IMR-90 (cell line): ENCODE measurements around the gene LDB2. TPM values are rescaled to one million over a fixed set of nuclear protein-coding genes. Genes with fewer than 3 reads are reported as not detected.

Experiments
- ATAC-seq: fragments of 200-7000 bp; cut with Tn5 transposase; 2 replicates; pipeline ENCODE4 v1.9.1; 2020; ENCODE audit warnings: low read depth, mild to moderate bottlenecking, moderate library complexity
- BruUV-seq: library from RNA; stranded (reverse); fragments of 400-500 nt; replicated peaks from 2 replicates; lab custom pipeline; 2021; lab: Mats Ljungman, UMichigan
- CTCF ChIA-PET: fragments of 300-600 bp; formaldehyde crosslinking; extraction: SDS; loops from one replicate; lab custom pipeline; 2021; ENCODE audit warnings: antibody characterized with exemption; lab: Yijun Ruan, JAX
- POLR2A ChIA-PET: fragments of 300-600 bp; sonication (Branson Sonifier 250); formaldehyde crosslinking; loops from one replicate; lab custom pipeline; 2022; ENCODE audit warnings: antibody characterized with exemption; ENCODE audit not compliant: unreplicated experiment; lab: Charles Lee
- DNase-seq: peaks from one replicate; pipeline ENCODE4 v3.0.0; 2013
- H2AFZ ChIP-seq: replicated peaks from 2 replicates; pipeline ENCODE3; 2013; ENCODE audit warnings: low read length, mild to moderate bottlenecking; ENCODE audit not compliant: poor library complexity
- H2AK5ac ChIP-seq: 2 replicates; pipeline ENCODE4 v1.6.1; 2013; ENCODE audit warnings: low read depth, low read length, inconsistent platforms
- H2AK9ac ChIP-seq: replicated peaks from 2 replicates; pipeline ENCODE3; 2013; ENCODE audit warnings: mild to moderate bottlenecking, low read depth, low read length, moderate library complexity; ENCODE audit not compliant: poor library complexity
- H2BK120ac ChIP-seq: 2 replicates; pipeline ENCODE4 v1.6.1; 2013; ENCODE audit warnings: low read depth, low read length, inconsistent platforms
- H2BK15ac ChIP-seq: 3 replicates; pipeline ENCODE4 v1.6.1; 2013; ENCODE audit warnings: low read depth, low read length, inconsistent platforms
- H2BK20ac ChIP-seq: 2 replicates; pipeline ENCODE4 v1.6.1; 2013; ENCODE audit warnings: low read depth, mild to moderate bottlenecking, inconsistent platforms, low read length, moderate library complexity
- H2BK5ac ChIP-seq: 2 replicates; pipeline ENCODE4 v1.6.1; 2013; ENCODE audit warnings: mild to moderate bottlenecking, low read depth, low read length, inconsistent platforms; ENCODE audit not compliant: poor library complexity, severe bottlenecking
- H3K14ac ChIP-seq: replicated peaks from 2 replicates; pipeline ENCODE4 v1.6.1; 2013; ENCODE audit warnings: low read depth, low read length, inconsistent platforms
- H3K18ac ChIP-seq: 2 replicates; pipeline ENCODE4 v1.6.1; 2013; ENCODE audit warnings: low read depth, low read length, control low read depth
- H3K23ac ChIP-seq: 2 replicates; pipeline ENCODE4 v1.6.1; 2013; ENCODE audit warnings: low read depth, low read length, inconsistent platforms
- H3K27ac ChIP-seq: 2 replicates; pipeline ENCODE4 v1.5.1; 2013; ENCODE audit warnings: mild to moderate bottlenecking, control low read depth, low read length; ENCODE audit not compliant: insufficient read depth
- H3K27me3 ChIP-seq: 2 replicates; pipeline ENCODE4 v1.6.1; 2013; ENCODE audit warnings: low read length; ENCODE audit not compliant: control insufficient read depth, insufficient read depth
- H3K36me3 ChIP-seq: 2 replicates; pipeline ENCODE4 v1.6.1; 2013; ENCODE audit warnings: low read length, mixed read lengths; ENCODE audit not compliant: control insufficient read depth, insufficient read depth
- H3K4ac ChIP-seq: 2 replicates; pipeline ENCODE4 v1.6.1; 2013; ENCODE audit warnings: low read depth, low read length, inconsistent platforms
- H3K4me1 ChIP-seq: 2 replicates; pipeline ENCODE4 v1.6.1; 2013; ENCODE audit warnings: low read length, mixed read lengths; ENCODE audit not compliant: control insufficient read depth, insufficient read depth
- H3K4me2 ChIP-seq: 2 replicates; pipeline ENCODE4 v1.6.1; 2013; ENCODE audit warnings: low read depth, mild to moderate bottlenecking, control low read depth, low read length, moderate library complexity
- H3K4me3 ChIP-seq: 2 replicates; pipeline ENCODE4 v1.5.1; 2013; ENCODE audit warnings: low read depth, mild to moderate bottlenecking, control low read depth, low read length, moderate library complexity; ENCODE audit not compliant: insufficient read depth
- H3K56ac ChIP-seq: 2 replicates; pipeline ENCODE4 v1.6.1; 2013; ENCODE audit warnings: low read length, inconsistent platforms; ENCODE audit not compliant: insufficient read depth; ENCODE audit errors: extremely low read depth
- H3K79me1 ChIP-seq, 2 experiments: 2 replicates each; pipeline ENCODE4 v1.6.1; 2013; ENCODE audit warnings: low read length in 2 of 2, inconsistent platforms in 1 of 2, low read depth in 1 of 2
- H3K9ac ChIP-seq: 2 replicates; pipeline ENCODE4 v1.6.1; 2013; ENCODE audit warnings: low read depth, low read length, control low read depth
- H3K9me1 ChIP-seq: 2 replicates; pipeline ENCODE4 v1.6.1; 2013; ENCODE audit warnings: low read length, inconsistent platforms; ENCODE audit not compliant: insufficient read depth
- H3K9me3 ChIP-seq: 2 replicates; pipeline ENCODE4 v1.6.1; 2013; ENCODE audit warnings: low read length; ENCODE audit not compliant: control insufficient read depth, insufficient read depth
- H4K20me1 ChIP-seq: 2 replicates; pipeline ENCODE4 v1.6.1; 2013; ENCODE audit warnings: low read length, inconsistent platforms; ENCODE audit not compliant: insufficient read depth
- H4K5ac ChIP-seq: 2 replicates; pipeline ENCODE4 v1.6.1; 2013; ENCODE audit warnings: mild to moderate bottlenecking, low read depth, low read length, control low read depth
- H4K8ac ChIP-seq, 2 experiments: 2 replicates each; pipeline ENCODE4 v1.6.1; 2013; ENCODE audit warnings: low read depth in 2 of 2, low read length in 2 of 2, control low read depth in 1 of 2, inconsistent platforms in 1 of 2
- H4K91ac ChIP-seq: 2 replicates; pipeline ENCODE4 v1.6.1; 2013; ENCODE audit warnings: low read depth, low read length, inconsistent platforms; ENCODE audit not compliant: insufficient read depth
- BHLHE40 ChIP-seq: fragments of 150-350 bp; IDR thresholded peaks from 2 replicates; pipeline ENCODE4 v1.6.1; 2016; ENCODE audit warnings: mild to moderate bottlenecking, low read depth, low read length
- POLR2A ChIP-seq: IDR thresholded peaks from 2 replicates; pipeline ENCODE4 v1.6.1; 2012; ENCODE audit warnings: mild to moderate bottlenecking, low read depth, low read length
- RCOR1 ChIP-seq: IDR thresholded peaks from 2 replicates; pipeline ENCODE4 v1.6.1; 2012; ENCODE audit warnings: mild to moderate bottlenecking, low read length, improper control_type of control experiment; ENCODE audit not compliant: insufficient replicate concordance
- WGBS, 2 experiments: methylation state at CpG; one replicate each; pipeline versions ENCODE4 v1.1.5 to v1.1.7; 2013; ENCODE audit warnings: missing lambda C conversion rate in 2 of 2; ENCODE audit not compliant: insufficient read length in 1 of 2; ENCODE audit errors: extremely low coverage in 2 of 2; 5-methylcytosine and 5-hydroxymethylcytosine counted together
- dilution Hi-C: fragments of 300-500 bp; cut with HindIII; formaldehyde crosslinking; loops from one replicate; pipeline ENCODE4 v1.14.3; 2018; ENCODE audit warnings: low sequenced_read_pairs; ENCODE audit not compliant: unreplicated experiment
- in situ Hi-C: fragments of 300-500 bp; cut with MboI; formaldehyde crosslinking; loops from 3 replicates; pipeline ENCODE4 v1.14.3; 2019; ENCODE audit warnings: low sequenced_read_pairs, inconsistent platforms, mixed read lengths
- intact Hi-C: fragments of 100-400 bp; cut with micrococcal nuclease; formaldehyde crosslinking; loops from 2 replicates; pipeline ENCODE4 v1.10.0; 2022
- polyA plus RNA-seq, 3 experiments: library from polyadenylated mRNA; depleted of rRNA; stranded (reverse); fragments of >200 nt; gene quantifications; 2 replicates each; pipeline ENCODE4 v1.2.3, GENCODE V29; 2012; ENCODE audit warnings: low replicate concordance in 1 of 3
- total RNA-seq: library from RNA; depleted of rRNA; stranded (reverse); fragments of >200 nt; gene quantifications from 2 replicates; pipeline ENCODE4 v1.2.3, GENCODE V29; 2012

The LDB2 gene
- total and polyA plus RNA-seq, 2 of the 4 experiments (the other 2 are of a cell fraction): 67.9 to 116 TPM

- POLR2A ChIA-PET: no interaction called here
Measured at GRCh38 chr4:16622826-16623225, 275.6 kb downstream of the LDB2 start.

More at GRCh38 chr4:16622826-16623225, 275.6 kb downstream of the LDB2 start:
- Histone ChIP-seq H2AFZ (no peak overlapping the region), H3K9me1 (peaks cover 7% of the 10 kb centered on the region), H3K4me2 (no peak overlapping the region), H3K27me3 (no peaks in the 10 kb centered on the region), H3K14ac (no peak overlapping the region), H3K36me3 (no peaks in the 10 kb centered on the region), H3K9ac (no peak overlapping the region), H2BK120ac (no peak overlapping the region), H2BK15ac (no peak overlapping the region), H3K9me3 (no peaks in the 10 kb centered on the region), H4K8ac (no peak overlapping the region), H3K79me1 (peaks cover 5 to 13% of the 10 kb centered on the region in 2 experiments; a peak in 3 of 4 replicates), H3K23ac (no peak overlapping the region), H3K4ac (no peak overlapping the region), H3K4me1 (peaks cover 9% of the 10 kb centered on the region), H2AK5ac (no peak overlapping the region), H3K27ac (no peak overlapping the region), H2BK5ac (no peak overlapping the region), H3K18ac (no peak overlapping the region), H2AK9ac (no peak overlapping the region), H4K91ac (no peak overlapping the region), H2BK20ac (no peak overlapping the region), H3K56ac (no peak overlapping the region), H4K5ac (no peak overlapping the region), H4K20me1 (no peaks in the 10 kb centered on the region), H3K4me3 (no peak overlapping the region)
- TF ChIP-seq BHLHE40 (no peak), RCOR1 (no peak), POLR2A (no peak)
- intact Hi-C loops: loop anchor here (10.0 kb wide), 2 partner anchors 272 to 822 kb away; partner anchors contain the start of gene LDB2
- no CpG with 5 or more reads among the region's 1 CpG for WGBS, 2 experiments
- dilution Hi-C loops: no loop called here
- BruUV-seq: no TSS peak
- DNase-seq (no peak), ATAC-seq (no peak)
- in situ Hi-C loops: no loop called here
- CTCF ChIA-PET: no interaction called here
